ENCODE measurements around the gene SYNRG. TPM values are rescaled to one million over a fixed set of nuclear protein-coding genes. Genes with fewer than 3 reads are reported as not detected.
A peak's percentile ranks its signal among the peaks of the same experiment; 100 is the strongest.

Gene SYNRG
- total RNA-seq, 1 donor from 2014 or later: 14.4 TPM

DNA sequence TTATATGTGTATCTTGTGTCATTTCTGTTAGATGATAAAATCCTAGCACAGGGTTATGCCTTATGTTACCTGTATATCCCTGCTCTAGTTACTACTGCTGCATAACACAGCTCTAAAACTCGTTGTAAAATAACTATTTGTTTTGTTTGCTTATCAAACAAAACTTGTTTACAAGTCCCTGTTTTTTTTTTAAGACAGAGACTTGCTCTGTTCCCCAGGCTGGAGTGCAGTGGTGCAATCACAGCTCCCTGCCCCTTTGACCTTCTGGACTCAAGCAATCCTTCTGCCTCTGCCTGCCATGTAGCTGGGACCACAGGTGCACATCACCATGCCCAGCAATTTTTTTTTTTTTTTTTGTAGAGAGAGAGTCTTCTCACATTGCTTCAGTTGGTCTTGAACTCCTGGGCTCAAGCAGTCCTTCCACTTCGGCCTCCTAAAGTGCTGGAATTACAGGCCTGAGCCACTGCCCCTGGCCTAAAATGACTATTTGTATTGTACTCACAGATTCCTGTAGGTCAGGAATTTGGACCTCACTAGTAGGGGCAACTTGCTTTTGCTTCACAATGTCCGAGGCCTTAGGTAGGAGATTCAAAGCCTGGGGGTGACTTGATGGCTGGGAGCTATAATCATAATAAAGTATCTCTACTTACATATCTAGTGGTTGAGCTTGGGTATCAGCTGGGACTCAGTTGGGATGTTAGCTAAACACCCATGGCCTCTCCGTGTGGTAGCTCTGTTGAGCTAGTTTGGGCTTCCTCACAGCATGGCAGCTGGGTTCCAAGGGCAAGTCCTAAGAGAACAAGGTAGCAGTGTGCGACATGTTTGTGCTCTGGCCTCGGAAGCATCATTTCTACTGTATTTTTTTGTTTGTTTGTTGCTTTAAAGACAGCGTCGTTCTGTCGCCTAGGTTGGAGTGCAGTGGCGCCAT, 106.9 kb downstream of the SYNRG start:
- DNase-seq (ENCODE audit: low spot score): no peak

DNA sequence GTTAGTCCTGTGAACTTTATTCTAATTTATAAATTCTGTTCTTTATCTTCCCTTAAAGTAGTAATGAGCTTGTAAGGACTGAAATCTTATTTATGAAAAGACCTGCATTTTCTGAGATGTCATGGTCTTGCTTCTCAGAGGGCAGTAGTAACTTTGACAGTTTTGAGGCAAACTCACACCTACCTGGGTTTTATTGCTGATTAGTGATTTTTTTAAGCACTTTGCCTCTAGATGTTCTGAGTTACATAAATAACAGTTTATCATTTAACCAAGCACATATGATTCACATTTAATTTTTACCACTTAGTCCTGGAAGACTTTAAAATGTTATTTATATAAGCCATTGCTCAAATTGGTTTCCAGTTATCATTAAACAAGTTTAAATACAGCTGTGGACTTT, 108.8 kb downstream of the SYNRG start:
- no peak for DNase-seq (ENCODE audit: low spot score)

DNA sequence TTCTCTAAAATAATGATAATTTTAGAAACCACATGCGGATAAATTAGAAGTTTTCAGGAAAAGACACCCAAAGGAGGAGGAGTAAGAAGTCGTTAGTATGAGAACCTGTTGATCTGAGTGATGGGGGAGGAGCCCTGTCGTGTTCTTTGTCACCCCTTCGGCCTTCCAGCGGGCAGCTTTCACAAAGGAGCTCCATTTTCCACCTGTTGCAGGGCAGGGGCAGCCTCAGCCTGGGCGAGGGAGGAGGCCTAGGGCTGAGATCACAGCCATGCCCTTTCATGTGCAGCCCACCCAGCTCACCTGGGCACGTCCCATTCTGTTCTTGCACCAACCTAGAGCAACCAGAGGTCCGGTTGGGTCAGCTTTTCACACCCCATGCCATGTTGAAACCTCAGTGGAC, 114.2 kb downstream of the SYNRG start:
- DNase-seq (ENCODE audit: low spot score): no peak

DNA sequence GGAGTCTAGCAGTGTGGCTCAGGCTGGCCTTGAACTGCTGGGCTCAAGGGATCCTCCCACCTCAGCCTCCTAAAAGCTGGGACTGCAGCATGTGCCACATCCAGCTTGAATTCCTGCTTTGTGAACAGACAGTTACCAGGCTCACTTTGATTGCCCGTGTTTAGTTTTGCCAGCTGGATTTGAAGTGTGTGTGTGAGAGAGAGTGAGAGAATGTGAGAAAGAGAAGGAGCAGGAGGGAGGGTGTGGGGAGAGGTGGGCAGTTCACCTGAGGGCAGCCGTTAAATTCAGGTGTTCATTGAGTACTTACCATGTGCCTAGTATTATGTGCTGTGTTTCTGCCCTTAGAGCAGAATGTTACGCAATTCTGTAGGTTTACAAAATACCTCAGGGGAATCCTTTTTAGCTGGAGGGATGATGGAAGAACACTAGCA, 114.8 kb downstream of the SYNRG start:
- no peak for DNase-seq (ENCODE audit: low spot score)

DNA sequence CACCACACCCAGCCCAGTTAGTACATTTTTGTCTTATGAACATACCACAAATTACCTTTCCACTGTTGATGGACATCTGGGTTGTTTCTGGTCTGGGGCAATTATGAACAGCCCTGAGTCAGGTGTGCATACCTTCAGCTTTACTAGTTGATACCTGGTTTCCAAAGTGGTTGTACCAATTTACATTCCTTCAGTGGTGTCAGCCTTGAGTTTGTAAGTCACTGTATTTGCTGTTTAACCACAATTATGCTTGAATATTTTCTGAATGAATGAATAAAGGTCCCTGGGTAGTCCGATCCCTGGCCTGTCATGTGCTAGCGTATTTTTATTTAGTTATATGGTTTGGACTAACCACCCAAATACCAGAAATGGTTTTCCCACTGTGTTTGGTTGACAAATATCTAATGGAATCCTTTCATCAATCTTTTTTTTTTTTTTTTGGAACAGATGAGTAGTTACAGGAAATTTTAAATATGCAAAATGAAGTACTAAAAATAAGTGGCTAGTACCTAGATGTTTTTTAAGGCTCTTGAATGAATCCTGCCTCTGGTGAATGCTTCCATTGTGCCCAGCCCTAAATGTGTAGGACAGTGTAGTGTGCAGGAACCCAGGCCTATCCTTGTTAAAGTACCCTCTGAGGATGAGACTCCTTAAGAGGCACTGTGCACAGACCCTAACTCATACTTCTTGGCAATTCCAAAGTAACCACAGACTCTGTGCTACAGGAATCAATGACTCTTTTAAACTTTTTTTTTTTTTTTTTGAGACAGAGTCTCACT, 115.8 kb downstream of the SYNRG start:
- DNase-seq (ENCODE audit: low spot score): no peak

DNA sequence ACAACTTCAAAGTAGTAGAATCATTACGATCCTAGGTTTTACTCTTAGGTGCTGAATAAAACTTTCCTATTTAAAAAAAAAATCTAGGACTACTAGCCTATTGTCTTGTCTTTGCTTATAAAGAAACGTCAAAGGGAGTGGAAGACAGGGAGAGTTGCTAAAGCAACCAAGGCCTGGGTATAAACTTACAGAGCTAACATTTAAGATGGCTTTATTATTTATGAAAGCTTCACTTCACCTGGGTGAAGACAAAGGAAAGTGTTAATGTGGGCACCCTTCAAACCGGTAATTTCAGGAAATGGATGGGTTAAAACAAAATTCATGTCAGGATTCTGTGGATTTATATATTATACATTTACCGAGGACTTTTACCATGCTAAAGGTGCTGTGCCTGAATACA, 117.1 kb downstream of the SYNRG start:
- DNase-seq (ENCODE audit: low spot score): no peak

DNA sequence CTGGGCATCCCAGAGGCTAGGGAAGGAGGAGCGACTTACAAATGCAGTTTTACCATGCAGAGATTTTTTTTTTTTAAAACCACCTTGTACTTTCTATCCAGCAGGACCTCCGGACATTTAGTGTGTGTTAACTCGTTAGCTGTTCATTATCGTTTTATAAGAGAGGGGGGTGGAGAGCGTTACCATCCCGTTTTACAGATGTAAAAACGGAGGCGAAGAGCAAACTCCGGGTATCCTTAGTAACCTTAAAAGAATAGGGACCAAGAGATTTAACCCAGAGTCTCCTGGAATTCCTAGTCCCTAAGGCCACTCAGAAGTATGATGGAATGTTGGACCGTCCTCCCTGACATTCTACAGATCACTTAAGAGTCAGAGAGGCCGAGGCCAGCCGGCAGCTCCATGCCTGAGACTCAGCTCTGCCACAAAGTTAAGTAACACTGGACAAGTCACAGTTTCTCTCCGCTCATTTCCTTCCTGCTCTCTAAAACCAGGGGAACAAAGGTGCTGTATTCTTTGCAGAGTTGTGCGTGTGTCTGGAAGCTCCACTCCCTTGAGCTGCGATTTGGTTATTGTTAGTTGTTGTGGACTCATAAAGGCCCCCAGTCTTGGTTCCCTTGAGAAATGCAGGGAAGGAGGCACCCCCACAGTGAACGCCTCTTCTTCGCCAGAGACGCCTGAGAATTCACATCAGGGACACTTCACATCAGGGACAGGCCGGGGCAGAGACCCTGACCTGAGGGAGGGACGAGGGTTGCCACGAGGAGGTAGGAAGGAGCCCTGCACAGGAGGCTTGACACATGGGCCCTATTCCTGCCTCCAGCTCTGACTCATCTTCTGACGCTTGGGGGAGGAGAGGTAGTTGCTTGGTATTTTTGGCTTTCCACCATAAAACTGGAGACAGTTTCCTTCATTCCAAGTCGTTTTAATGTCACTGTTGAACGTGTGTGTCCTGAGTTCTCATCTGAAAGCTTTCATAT, 118.3 kb downstream of the SYNRG start:
- peak; percentile 87 for DNase-seq (ENCODE audit: low spot score)

DNA sequence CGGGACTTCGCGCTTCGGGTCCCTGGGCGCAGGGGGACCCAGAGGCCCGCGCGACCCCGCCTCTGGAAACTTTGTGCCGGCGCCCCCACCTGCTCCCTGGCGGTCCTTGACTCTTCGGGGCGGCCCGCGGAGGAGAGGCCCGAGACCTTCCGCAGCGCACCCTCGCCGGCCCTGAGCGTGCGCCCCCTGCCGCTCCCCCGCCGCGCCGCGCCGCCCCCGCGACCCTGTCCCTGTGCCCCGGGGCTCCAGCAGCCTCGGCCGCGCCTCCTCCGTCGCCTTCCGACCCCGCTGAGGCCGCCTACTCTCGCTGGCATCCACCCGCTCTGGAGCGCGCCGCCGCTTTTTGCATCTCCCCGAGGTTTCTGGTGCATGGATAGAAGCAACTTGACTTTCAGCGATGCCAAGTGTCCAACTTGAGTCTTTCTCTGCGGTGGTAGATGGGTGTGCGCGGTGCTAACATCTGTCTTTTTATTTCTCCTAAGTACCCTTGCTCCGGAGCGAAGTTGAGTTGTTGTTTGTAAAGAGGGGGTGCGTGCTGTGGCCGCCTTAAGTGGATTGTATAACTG, 119.1 kb downstream of the SYNRG start:
- peak; percentile 83 for DNase-seq (ENCODE audit: low spot score)

DNA sequence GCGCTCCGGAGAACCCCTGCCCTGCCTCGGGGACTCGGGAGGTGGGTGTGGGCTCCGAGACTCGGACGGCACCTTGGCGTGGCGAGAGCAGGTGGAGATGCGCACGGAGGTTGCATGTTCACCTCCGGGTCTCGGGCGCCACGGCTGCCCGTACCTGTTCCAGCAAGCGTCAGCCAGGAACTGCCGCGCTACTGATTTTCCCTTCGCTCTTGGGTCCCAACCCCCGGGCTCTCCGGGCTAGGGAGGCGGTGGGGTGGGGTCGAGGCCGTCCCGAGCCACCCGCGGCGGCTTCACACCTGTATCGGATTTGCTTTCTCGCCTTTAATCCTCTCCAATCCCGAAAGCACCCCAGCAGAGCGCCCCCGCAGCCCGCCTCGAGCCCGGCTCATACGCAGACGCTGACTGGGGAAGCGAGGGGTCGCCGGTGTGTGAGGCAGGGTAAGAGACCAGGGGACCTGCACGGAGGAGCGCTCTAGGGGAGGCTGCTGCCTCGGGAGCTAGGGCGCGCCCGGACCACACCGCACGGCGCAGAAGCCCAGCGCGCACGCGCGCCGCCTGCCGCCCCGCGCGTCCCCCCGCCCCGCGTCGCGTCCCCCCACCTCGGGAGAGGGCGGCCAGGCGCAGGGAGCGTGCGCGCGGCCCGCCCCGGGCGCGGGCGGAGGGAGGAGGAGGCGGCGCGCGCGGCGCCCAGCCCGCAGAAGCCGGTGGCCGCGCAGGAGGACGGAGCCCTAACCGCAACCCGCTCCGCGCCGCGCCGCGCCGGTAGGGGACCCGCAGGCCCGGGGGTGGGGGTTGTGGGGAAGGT, 119.8 kb downstream of the SYNRG start, which contains the start of gene DUSP14:
Gene DUSP14 (plus strand): TSS at position 695 of the 805 bp plus-strand sequence. CDS start 22,382 bp downstream, outside the sequence.
- DNase-seq (ENCODE audit: low spot score): peak; percentile 90

DNA sequence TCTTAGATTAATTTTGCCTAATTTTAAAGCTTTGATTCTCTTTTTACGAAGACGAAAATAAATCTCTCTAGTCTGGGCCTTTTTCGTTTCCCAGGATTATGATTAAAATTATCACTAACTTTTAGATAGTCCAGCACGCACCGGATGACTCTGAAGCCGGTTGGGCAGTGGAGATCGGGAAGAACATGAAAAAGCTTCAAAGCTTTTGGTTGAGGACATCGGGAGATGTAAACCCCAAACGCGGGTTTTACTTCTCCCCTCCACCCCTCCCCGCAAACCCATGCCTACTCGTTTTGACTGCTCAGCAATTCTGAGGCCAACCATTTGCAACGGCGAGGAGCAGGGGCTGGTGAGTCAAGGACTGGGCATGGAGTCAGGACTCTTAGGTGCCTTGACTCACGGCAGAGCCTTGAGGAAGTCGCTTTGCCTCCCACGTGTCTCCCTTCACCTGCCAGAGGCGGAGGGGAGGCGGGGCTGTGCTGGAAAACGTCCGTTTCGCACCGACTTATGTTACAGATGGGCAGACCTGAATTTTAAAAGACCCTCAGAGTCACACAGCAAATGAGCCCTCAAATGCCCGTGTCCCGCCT, 120.5 kb downstream of the SYNRG start:
- DNase-seq (ENCODE audit: low spot score): peak; percentile 89

DNA sequence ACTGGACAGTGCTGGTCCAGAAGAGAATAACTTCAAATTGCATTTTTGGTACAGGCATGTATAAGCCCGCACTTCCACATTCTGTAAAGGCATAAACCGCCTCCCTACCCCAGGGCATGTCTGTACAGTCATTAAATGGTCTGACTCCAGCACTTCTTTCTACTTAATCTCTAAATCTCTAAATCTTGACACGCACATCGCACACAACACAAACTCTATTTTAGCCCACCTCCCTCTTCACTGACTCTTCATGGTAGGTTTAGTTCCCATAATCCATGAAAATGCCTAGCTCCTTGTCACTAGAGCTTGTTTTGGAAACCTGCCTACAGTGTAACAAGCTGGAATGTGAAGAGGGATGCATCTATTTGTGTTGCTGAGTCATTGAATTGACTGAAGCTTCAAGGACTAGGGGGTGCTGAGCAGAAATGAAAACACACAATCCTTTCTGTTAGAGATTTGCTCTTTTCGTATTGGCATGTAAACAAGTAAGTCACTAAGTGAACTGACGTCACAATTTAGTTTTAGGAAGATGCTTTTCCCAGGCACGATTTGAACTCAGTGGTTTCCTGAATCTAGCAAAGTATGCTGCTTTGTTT, 121.1 kb downstream of the SYNRG start:
- DNase-seq (ENCODE audit: low spot score): peak; percentile 92

DNA sequence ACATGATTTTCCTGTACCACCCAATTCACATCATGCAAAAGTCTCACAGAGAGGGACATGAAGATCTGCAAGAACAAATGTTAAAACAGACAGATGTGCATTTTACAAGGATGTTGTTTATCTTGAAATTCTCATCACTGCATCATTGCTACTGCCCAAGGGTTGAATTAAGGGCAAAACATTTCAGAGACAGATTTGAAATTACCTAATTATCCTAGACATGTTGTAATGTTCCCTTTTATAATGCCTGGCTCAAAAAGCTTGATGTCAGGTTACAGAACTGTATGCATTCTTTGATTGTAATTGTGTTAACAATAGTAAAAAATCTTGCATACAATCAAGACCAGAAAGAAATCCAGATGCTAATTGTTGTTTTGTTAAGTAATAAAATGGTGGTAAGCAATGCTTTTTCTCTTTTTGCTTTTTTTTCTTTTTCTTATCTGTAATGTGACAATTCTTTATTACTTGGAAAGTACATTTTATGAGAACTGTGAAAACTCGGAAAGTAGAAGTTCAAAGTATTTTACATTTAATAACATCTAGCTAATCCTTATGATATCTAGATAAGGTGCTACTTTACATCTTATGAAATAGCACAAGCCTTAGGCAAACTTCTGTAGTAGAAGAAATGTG, 123.2 kb downstream of the SYNRG start:
- DNase-seq (ENCODE audit: low spot score): no peak

DNA sequence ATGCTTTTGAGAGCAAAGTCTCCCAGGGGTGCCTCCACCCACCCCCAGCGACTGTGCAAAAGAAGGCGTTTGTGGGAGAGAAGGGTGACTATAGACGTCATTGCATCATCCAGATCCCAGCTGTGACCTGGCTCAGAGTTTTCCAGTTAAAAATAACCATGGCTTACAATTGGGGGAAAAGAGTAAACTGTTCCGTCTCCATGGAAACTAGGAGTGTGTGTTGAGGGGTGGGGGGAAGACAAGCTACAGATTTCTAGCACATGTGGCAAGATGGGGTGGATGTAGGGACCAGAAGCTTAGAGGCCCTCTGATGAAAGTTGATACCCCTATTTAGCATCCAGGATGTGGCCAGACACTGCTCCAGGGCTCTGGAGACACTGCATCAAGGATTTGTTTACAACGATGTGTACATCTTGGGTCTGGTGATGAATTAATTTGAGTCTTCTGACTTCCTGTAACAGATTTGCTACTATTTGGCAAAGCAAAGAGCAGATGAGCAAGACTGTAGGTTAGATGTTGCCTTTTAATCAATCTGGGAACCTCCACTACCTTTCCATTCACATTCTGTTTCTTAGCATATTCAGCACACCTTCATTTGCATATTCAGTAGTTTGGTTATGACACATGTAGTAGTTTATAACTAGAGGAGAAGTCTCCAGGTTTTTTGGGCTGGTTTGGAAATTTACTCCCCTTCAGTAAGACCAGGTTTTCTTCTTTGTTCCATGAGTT, 125.7 kb downstream of the SYNRG start:
- DNase-seq (ENCODE audit: low spot score): peak; percentile 67

DNA sequence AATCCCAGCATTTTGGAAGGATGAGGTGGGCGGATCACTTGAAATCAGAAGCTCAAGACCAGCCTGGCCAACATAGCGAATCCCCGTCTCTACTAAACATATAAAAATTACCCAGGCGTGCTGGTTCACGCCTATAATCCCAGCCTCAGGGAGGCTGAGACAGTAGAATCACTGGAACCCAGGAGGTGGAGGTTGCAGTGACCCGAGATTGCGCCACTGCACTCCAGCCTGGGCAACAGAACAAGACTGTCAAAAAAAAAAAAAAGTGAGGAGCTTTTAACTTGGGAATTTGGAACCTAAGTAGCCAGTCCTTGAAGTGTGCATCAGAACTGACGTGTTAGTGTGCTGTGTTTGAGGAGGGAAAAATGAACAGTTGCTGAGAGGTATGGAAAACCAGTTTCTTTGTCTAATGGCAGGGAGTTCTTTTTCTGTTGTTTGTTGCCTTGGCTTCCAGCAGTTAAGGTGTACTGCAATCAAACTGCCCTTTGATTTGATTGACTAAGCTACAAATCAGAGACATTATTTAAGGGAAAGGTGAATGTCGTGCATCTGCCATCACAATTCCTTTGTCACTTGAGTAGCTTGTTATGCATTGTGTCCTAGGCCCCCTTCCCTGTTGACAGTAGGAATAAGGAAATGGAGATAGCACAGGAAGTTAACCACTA, 128.1 kb downstream of the SYNRG start:
- no peak for DNase-seq (ENCODE audit: low spot score)

DNA sequence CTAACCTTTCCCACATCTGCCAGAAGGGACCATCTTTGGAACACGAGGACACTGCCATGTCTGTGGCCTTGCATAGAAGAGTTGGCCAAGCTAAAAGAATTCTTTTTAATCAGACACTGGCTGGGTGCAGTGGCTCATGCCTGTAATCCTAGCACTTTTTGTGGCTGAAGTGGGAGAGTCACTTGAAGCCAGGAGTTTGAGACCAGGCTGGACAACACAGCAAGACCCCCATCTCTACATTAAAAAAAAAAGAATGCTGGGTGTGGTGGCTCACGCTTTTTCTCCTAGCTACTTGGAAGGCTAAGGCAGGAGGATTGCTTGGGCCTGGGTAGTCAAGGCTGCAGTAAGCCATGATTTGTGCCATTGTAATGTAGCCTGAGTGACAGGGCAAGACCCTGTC, 128.8 kb downstream of the SYNRG start:
- no peak for DNase-seq (ENCODE audit: low spot score)

DNA sequence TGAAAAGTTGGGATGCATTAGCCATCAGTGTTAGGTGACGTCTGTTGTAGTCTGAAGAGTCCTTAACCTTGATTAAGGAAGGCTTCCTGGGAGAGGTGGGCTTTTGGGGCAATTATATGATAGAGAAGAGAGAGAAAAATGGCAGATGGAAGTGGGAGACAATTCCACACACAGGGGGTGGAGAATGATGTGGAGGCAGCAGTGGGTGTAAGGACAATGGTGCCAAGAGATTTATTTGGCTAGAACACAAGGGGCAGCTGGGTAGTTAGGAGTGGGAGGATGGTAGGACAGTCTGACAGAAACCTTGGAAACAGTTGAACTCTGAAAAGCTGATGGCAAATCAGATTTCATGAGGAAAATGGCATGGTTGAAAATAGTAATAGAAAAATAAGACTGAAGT, 130.2 kb downstream of the SYNRG start:
- DNase-seq (ENCODE audit: low spot score): no peak

DNA sequence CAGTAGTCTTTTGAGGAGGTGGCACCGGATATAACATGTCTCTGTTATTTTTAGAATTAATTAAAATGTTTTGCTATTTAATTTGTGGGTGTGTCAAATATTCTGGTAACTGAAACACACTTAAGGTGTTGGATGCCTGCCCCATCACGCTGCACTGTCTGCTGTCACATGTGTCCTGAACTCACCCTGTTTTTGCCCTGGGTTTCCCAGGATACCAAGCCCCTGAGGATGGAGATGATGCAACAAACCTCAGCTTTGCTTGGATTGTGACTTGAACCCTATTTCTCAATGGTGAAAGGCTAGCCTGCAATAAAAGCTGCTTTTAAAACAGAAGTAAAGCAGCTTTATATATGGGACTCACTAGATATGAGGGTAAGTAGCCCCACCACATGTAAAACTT, 131.0 kb downstream of the SYNRG start:
- DNase-seq (ENCODE audit: low spot score): no peak
